HG03045 (cell line): ENCODE measurements around the gene MED26.

Experiments
- ATAC-seq: cut with Tn5 transposase; IDR thresholded peaks from one replicate; pipeline ENCODE4 v1.9.1; 2021; ENCODE audit warnings: mild to moderate bottlenecking, moderate library complexity; ENCODE audit not compliant: unreplicated experiment

Gene MED26

DNA sequence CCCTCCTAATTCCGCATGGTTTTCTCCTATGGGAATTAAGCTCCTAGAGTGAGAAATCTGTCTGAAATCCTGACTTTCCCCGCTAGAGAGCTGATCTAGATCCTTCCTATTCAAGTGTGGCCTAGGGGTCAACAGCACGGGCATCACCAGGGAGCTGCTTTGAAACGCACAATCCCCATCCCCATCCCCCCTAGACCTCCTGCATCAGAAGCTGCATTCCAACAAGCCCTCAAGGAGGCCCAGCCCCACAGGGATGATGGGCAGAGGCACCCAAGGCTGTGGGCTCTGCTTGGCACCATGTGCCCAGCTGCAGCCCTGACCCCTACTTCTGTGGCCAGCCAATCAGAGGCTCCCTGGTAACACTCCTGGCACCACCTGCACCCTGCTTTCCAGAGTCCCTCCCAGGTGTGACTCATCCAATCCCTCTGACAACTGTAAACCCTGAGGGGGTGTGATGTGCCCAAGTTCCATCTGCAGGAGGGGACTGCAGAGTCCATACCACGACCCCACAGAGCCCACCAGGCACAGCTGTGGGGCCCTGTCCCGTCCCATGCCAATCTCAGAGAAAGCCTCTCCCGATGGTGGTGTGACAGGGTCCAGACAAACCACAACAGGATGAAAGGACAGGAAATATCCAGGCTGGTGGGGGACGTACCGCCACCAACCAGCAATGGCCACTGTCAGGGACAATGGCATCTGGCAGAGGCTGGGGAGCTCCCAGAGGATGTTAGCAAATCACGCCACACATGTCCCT, 36.0 kb downstream of the MED26 start:
- no peak for ATAC-seq

- no peak for ATAC-seq
These were observed 36.9 kb downstream of the MED26 start for GRCh38 chr19:16590876-16591802.

DNA sequence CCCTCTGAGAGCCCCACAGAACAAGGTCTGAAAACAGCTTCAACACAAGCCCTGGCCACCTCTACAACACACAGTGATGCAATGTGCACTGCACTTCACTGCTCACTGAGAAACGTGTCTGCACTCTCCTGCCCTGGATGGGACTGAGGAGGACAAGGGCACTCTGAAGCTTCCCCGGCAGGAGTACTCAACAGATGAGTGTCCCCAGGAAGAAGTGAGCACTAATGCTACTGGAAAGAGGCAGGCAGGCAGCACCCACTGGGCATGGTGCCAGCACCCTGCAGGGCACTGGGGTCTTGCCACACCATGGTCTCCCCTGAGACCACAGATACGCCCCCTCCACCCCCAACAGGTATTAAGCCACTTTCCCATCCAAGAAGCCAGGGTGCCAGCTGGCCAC, 38.1 kb downstream of the MED26 start:
- ATAC-seq = no peak

DNA sequence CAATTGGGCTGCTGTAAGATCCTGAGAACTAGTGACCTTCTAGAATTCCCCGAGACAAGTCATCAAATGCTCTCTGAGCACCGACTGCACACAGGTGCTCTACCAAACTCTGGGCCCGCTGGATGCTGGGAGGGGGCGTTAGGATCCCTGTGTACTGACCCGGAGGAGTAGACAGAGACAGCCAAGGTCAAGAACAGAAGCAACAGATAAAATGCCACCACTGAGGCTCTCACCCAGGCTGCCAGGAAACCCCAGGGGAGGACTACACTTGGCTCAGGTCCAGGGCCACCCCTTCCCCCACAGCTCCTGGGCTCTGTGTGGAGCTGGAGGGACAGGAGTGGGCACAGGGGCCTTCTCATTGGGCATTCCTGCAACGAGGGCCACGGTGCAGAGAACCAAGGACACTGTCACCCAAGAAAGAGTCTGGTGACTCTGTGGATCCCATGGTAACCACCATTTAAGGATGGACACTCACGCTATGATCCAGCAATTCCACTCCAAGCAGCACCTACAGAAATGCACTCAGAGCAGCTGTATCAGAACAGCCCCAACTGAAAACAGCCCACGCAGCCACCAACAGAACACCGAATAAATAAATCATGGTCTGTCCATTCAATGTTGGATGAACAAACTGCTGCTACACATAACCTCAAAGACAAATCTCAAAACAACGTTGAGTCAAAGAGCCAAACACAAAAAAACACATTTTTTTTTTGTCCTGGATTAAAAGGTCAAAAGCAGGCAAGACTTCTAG, 39.0 kb downstream of the MED26 start:
- peak; percentile 5 for ATAC-seq

- ATAC-seq = peak; percentile 33
These were observed 39.9 kb downstream of the MED26 start for GRCh38 chr19:16587833-16588823.

DNA sequence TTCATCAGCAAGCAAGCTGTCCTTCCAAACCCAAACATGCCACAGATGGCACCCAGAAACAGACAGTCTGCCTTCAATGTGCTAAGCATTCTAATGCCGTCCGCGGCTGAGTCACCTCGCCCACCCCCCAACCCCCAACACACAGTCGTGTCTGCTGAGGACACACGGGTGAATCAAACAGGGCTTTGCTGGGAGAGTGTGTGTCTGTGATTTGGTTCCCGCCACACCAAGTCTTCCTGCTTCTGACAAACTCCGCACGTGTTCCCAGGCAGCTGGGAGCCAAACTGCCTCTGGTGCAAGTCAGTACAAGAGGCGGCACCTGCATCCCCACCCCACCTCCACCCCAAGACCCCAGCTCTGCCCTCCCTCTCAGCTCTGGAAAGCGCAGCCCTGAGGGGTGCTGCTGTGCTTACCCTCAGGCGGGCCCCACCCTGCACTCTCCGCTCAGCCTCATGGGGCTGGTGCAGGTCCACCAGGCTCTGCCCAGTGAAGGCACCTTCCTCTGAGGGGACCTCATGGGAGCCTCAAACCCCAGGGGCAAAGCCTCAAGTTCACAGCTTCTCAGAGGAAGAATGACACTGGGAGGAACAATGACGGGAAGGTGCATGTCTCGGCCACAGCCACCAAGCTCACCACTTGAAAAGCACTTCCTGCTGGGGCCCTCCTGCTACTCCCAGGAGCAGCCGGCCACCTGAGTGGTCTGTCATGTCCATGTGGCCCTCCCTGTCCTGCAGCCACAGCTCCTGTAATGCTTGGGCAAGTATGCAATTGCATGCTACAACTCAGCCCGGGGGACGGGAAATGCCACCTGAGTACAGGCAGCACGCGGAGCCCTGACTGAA, 40.8 kb downstream of the MED26 start:
- no peak for ATAC-seq

DNA sequence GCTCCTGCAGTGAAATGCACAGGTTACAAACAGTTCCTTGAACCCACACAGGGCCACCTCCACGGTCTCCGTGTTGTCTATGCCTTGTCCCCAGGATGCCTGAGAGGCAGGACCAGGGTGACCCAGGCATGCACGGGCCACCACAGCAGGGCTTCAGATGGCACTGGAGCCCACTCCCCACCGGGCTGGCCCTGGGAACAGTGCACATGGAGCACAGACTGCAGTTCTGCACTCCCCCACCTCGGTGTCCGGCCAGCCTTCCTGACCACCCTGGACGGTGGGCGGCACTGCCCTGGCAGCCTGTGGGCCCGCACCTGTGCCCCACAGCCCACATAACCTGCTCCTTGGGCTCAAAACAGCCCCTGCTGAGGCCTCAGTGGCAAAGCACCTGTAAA, 41.5 kb downstream of the MED26 start:
- no peak for ATAC-seq

- ATAC-seq = peak; percentile 27
These were observed 42.1 kb downstream of the MED26 start for GRCh38 chr19:16585808-16586476.

- ATAC-seq = no peak
These were observed 42.8 kb downstream of the MED26 start for GRCh38 chr19:16585094-16585801.

DNA sequence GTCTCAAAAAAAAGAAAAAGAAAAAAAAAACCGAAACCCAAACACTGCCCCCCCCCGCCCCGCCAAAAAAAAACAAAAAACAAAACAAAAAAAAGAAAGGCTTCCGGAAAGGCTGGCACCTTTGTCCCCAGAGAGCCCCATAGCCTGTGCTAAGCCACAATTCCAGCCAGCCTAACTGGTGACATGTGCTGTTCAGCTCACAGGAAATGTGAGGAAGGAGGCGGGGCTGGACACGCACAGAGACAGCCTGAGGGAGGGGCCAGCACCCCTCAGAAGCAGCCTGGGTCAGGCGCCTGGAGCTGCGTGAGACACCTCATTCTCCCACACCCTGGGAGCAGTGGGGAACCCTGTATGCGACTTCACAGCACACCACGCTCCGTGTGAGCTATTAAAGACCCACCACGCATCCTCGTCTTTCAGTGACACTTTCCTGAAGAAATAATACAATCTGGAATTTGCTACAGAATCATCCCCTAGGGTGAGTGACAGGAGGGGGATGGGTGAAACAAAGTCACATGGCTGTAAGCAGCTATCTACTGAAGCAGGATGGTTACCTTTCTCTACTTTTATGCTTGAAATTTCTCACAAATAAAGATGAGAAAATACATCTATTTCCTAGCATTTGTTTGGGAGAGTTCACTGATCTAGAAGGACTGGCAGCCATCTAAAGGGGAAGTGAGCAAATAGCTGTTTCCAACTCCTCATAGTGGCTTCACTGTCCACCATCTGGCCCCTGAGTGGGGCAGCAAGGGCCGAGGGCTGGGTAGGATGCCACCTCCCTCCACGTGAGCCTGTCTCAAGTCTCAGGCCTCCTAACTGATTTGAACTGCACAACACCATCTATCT, 43.5 kb downstream of the MED26 start:
- peak; percentile 49 for ATAC-seq

GRCh38 chr19:16582486-16583261, 45.3 kb downstream of the MED26 start:
- no peak for ATAC-seq

DNA sequence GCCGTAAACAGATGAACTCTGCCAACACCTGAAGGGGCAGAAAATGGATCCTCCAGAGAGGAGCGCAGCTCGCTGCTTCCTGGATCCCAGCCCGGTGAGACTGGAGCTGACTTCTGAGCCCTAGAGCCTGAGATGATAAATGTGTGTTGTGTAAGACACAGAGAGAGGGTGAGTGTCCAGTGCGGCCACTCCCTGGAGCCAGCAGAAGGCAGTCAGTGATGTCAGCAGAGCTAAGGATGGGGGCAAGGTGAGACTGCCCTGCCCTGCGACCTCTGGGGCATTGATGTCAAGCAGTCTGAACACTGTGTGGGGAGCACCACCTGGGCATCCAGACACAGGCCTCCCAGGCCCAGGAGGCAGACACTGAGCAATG, 46.0 kb downstream of the MED26 start:
- no peak for ATAC-seq

DNA sequence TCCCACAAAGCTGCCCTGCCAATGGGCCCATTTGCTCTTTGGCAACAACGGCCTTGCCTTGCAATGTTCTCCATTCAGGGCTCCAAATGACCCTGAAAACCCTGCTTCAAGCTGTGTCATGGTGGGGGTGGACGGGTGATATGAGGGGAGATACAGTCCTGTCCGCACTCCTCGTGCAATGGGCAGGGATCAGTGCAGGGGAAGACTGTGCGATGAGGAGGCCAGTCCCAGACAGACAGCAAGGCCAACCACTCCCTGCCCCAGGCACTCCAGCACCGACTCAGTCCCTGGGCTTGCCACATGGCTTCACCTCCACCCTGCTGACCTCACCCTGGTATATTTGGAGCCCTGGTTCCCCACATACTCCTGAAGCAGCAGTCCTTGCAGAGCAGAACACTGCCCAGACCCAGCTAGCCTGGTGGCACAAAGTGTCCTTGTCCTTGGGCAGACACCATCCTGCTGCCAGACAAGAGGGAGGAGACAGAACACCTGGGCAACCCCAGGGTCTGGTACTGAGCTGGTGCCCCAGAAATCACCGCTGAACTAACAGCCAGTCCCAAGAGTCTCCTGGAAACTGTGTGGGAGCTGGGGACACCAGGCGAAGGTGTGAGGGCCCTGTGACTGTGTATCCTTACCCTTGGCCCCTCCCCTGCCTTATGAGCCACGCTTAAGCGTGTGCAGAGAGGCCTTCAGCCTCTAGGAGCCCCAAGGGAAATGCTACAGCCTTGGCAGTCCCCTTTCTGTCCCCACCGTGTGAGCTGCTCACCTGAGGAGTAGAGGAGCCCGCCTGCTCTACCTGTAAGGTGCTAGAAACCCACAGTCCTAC, 46.6 kb downstream of the MED26 start:
- ATAC-seq = no peak

GRCh38 chr19:16579381-16579780, 48.6 kb downstream of the MED26 start:
- ATAC-seq = no peak

- no peak for ATAC-seq
These were observed 50.4 kb downstream of the MED26 start for GRCh38 chr19:16577531-16577985.
